Stimulated activated naive B cell treated with anti-CD40 and anti-IgM and Interleukin-4, amounts not matched to agents 10 μg/mL and 1 μg/mL and 100 μg/mL, for 72 hours (primary cell): Measurements from ENCODE around the gene ITPRID2.
A peak's percentile ranks its signal among the peaks of the same experiment; 100 is the strongest.

Experiments
- ATAC-seq, 2 donors: fragments of 150-1000 bp; cut with Tn5 transposase; replicated peaks; 2 replicates each; pipeline ENCODE4 v1.10.0; 2021; ENCODE audit warnings: moderate library complexity in 1 of 2
- DNase-seq: peaks from one replicate; pipeline ENCODE4 v3.0.0; 2021
- H3K27ac Mint-ChIP-seq: one replicate; pipeline ENCODE4 v1.8.0; 2022; ENCODE audit warnings: mild to moderate bottlenecking, mixed read lengths
- H3K27me3 Mint-ChIP-seq, 2 donors: one replicate each; pipeline ENCODE4 v1.8.0; 2022; ENCODE audit warnings: mixed read lengths in 2 of 2
- H3K36me3 Mint-ChIP-seq, 2 donors: one replicate each; pipeline ENCODE4 v1.8.0; 2022; ENCODE audit warnings: mixed read lengths in 2 of 2, mild to moderate bottlenecking in 1 of 2
- H3K4me1 Mint-ChIP-seq, 2 donors: one replicate each; pipeline ENCODE4 v1.8.0; 2022; ENCODE audit warnings: mixed read lengths in 2 of 2, mild to moderate bottlenecking in 1 of 2
- H3K4me3 Mint-ChIP-seq, 2 donors: one replicate each; pipeline ENCODE4 v1.8.0; 2022; ENCODE audit warnings: mild to moderate bottlenecking in 2 of 2, mixed read lengths in 2 of 2, moderate library complexity in 1 of 2
- H3K9me3 Mint-ChIP-seq, 2 donors: one replicate each; pipeline ENCODE4 v1.8.0; 2022; ENCODE audit warnings: mixed read lengths in 2 of 2, mild to moderate bottlenecking in 1 of 2

The ITPRID2 gene

GRCh38 chr2:181891258-181891965, at the start of gene ITPRID2:
ITPRID2 (plus strand) TSS chr2:181891730; CDS start chr2:181892067, 337 bp downstream.
- DNase-seq (peak; percentile 59), ATAC-seq (peak; percentile 93 to 95)
- Mint-ChIP-seq H3K4me3 (peak within 1 kb of the TSS; percentile 95 to 97), H3K9me3 (no peaks in the 10 kb centered on the region), H3K27me3 (no peaks in the 10 kb centered on the region), H3K4me1 (peaks cover 11 to 20% of the 10 kb centered on the region in 2 donors), H3K36me3 (peaks cover 0 to 3% of the 10 kb centered on the region in 2 donors), H3K27ac (peak within 1 kb of the TSS; percentile 93)

- Mint-ChIP-seq H3K36me3 (no peaks in the 10 kb centered on the region), H3K4me1 (no peaks in the 10 kb centered on the region), H3K27ac (no peak overlapping the region), H3K9me3 (no peaks in the 10 kb centered on the region), H3K27me3 (peaks cover 0 to 3% of the 10 kb centered on the region in 2 donors), H3K4me3 (no peak overlapping the region)
- DNase-seq (no peak), ATAC-seq (no peak)
These were observed 46.8 kb upstream of the ITPRID2 start for GRCh38 chr2:181844551-181845290.

- Mint-ChIP-seq H3K4me3 (no peak overlapping the region), H3K36me3 (no peaks in the 10 kb centered on the region), H3K27ac (no peak overlapping the region), H3K9me3 (no peaks in the 10 kb centered on the region), H3K4me1 (peaks cover 4 to 11% of the 10 kb centered on the region in 2 donors), H3K27me3 (peaks cover 0 to 3% of the 10 kb centered on the region in 2 donors)
- ATAC-seq (no peak), DNase-seq (no peak)
These were observed 44.9 kb upstream of the ITPRID2 start for GRCh38 chr2:181846399-181847197.

- DNase-seq (no peak), ATAC-seq (no peak)
- Mint-ChIP-seq H3K4me1 (peaks cover 4 to 17% of the 10 kb centered on the region in 2 donors), H3K9me3 (no peaks in the 10 kb centered on the region), H3K4me3 (no peak overlapping the region), H3K36me3 (no peaks in the 10 kb centered on the region), H3K27me3 (peaks cover 0 to 3% of the 10 kb centered on the region in 2 donors), H3K27ac (no peak overlapping the region)
These were observed 44.4 kb upstream of the ITPRID2 start for GRCh38 chr2:181847198-181847556.

- peaks cover 0 to 3% of the 10 kb centered on the region in 2 donors for H3K27me3 Mint-ChIP-seq
- H3K27ac Mint-ChIP-seq, result no peak overlapping the region
These were observed 43.8 kb upstream of the ITPRID2 start for GRCh38 chr2:181847702-181848101.

GRCh38 chr2:181848261-181848886, 43.2 kb upstream of the ITPRID2 start:
- no peaks in the 10 kb centered on the region for H3K36me3 Mint-ChIP-seq
- no peaks in the 10 kb centered on the region for H3K9me3 Mint-ChIP-seq
- H3K27me3 Mint-ChIP-seq, result peaks cover 0 to 3% of the 10 kb centered on the region in 2 donors
- H3K4me3 Mint-ChIP-seq, result no peak overlapping the region
- no peak overlapping the region for H3K27ac Mint-ChIP-seq
- H3K4me1 Mint-ChIP-seq, result peaks cover 5 to 21% of the 10 kb centered on the region in 2 donors
- DNase-seq (no peak), ATAC-seq (no peak)

More at GRCh38 chr2:181847702-181848101, 43.8 kb upstream of the ITPRID2 start:
- Mint-ChIP-seq H3K4me3 (no peak overlapping the region), H3K36me3 (no peaks in the 10 kb centered on the region), H3K9me3 (no peaks in the 10 kb centered on the region), H3K4me1 (peaks cover 5 to 21% of the 10 kb centered on the region in 2 donors)
- ATAC-seq (no peak), DNase-seq (no peak)

- peaks cover 0 to under 1% of the 10 kb centered on the region in 2 donors for H3K27me3 Mint-ChIP-seq
- no peaks in the 10 kb centered on the region for H3K36me3 Mint-ChIP-seq
- no peaks in the 10 kb centered on the region for H3K9me3 Mint-ChIP-seq
- peaks cover 5 to 21% of the 10 kb centered on the region in 2 donors for H3K4me1 Mint-ChIP-seq
- no peak overlapping the region for H3K27ac Mint-ChIP-seq
- no peak for DNase-seq
- ATAC-seq, result no peak
- no peak overlapping the region for H3K4me3 Mint-ChIP-seq
These were observed 41.9 kb upstream of the ITPRID2 start for GRCh38 chr2:181849601-181850000.

GRCh38 chr2:181850936-181851560, 40.5 kb upstream of the ITPRID2 start:
- H3K27ac Mint-ChIP-seq, result peak overlapping the region; percentile 4
- peak overlapping the region in 1 of 2 donors; percentile 6 for H3K4me3 Mint-ChIP-seq
- H3K9me3 Mint-ChIP-seq, result no peaks in the 10 kb centered on the region
- ATAC-seq (peak; percentile 53 to 56), DNase-seq (no peak)
- peaks cover 5 to 21% of the 10 kb centered on the region in 2 donors for H3K4me1 Mint-ChIP-seq
- H3K27me3 Mint-ChIP-seq, result no peaks in the 10 kb centered on the region
- no peaks in the 10 kb centered on the region for H3K36me3 Mint-ChIP-seq

- ATAC-seq (no peak), DNase-seq (no peak)
- Mint-ChIP-seq H3K4me3 (no peak overlapping the region), H3K9me3 (no peaks in the 10 kb centered on the region), H3K4me1 (peaks cover 5 to 21% of the 10 kb centered on the region in 2 donors), H3K27ac (no peak overlapping the region), H3K27me3 (no peaks in the 10 kb centered on the region), H3K36me3 (no peaks in the 10 kb centered on the region)
These were observed 39.8 kb upstream of the ITPRID2 start for GRCh38 chr2:181851726-181852125.

GRCh38 chr2:181853696-181854095, 37.8 kb upstream of the ITPRID2 start:
- ATAC-seq (no peak), DNase-seq (no peak)
- Mint-ChIP-seq H3K4me3 (no peak overlapping the region), H3K36me3 (no peaks in the 10 kb centered on the region), H3K9me3 (no peaks in the 10 kb centered on the region), H3K4me1 (peaks cover 5 to 21% of the 10 kb centered on the region in 2 donors), H3K27me3 (no peaks in the 10 kb centered on the region), H3K27ac (no peak overlapping the region)

GRCh38 chr2:181857483-181857882, 34.0 kb upstream of the ITPRID2 start:
- Mint-ChIP-seq H3K4me3 (no peak overlapping the region), H3K27ac (no peak overlapping the region), H3K27me3 (no peaks in the 10 kb centered on the region), H3K9me3 (no peaks in the 10 kb centered on the region), H3K36me3 (no peaks in the 10 kb centered on the region), H3K4me1 (peaks cover 0 to under 1% of the 10 kb centered on the region in 2 donors)
- no peak for ATAC-seq
- no peak for DNase-seq

- Mint-ChIP-seq H3K9me3 (no peaks in the 10 kb centered on the region), H3K27ac (no peak overlapping the region), H3K4me3 (no peak overlapping the region), H3K4me1 (no peaks in the 10 kb centered on the region), H3K36me3 (no peaks in the 10 kb centered on the region), H3K27me3 (peaks cover 0 to 4% of the 10 kb centered on the region in 2 donors)
- DNase-seq (no peak), ATAC-seq (no peak)
These were observed 32.9 kb upstream of the ITPRID2 start for GRCh38 chr2:181858600-181858999.

GRCh38 chr2:181859123-181859522, 32.4 kb upstream of the ITPRID2 start:
- Mint-ChIP-seq H3K9me3 (no peaks in the 10 kb centered on the region), H3K4me3 (no peak overlapping the region), H3K27me3 (peaks cover 0 to 4% of the 10 kb centered on the region in 2 donors), H3K4me1 (no peaks in the 10 kb centered on the region), H3K27ac (no peak overlapping the region), H3K36me3 (no peaks in the 10 kb centered on the region)
- ATAC-seq (no peak), DNase-seq (no peak)
